Measurements from ENCODE around the gene ARHGAP6.

Gene ARHGAP6

GRCh38 chrX:11606408-11606807, 59.3 kb downstream of the ARHGAP6 start:
- Histone ChIP-seq H3K36me3 (replicated peaks; ENCODE audit: insufficient read depth, low read length) (no peaks in the 10 kb centered on the region), H3K4me2 (ENCODE audit: low read depth, low read length) (no peak overlapping the region), H4K20me1 (ENCODE audit: insufficient read depth, low read length) (no peaks in the 10 kb centered on the region), H3K9me3 (replicated peaks; ENCODE audit: insufficient read depth, low read length) (no peaks in the 10 kb centered on the region), H3K9me2 (replicated peaks; ENCODE audit: insufficient read depth, low read length) (no peaks in the 10 kb centered on the region), H3K79me2 (ENCODE audit: low read length) (no peaks in the 10 kb centered on the region), H3K4me1 (ENCODE audit: low read length) (no peaks in the 10 kb centered on the region), H2AFZ (ENCODE audit: low read length) (no peak overlapping the region), H3F3A (ENCODE audit: insufficient read depth, low read length) (no peaks in the 10 kb centered on the region), H3K27ac (ENCODE audit: low read length) (no peak overlapping the region), H3K9ac (ENCODE audit: low read length) (no peak overlapping the region), H3K4me3 (ENCODE audit: low read length) (no peak overlapping the region), H3K27me3 (replicated peaks; ENCODE audit: insufficient read depth, low read length) (no peaks in the 10 kb centered on the region)
- DNase-seq = no peak
- TF ChIP-seq EZH2 (optimal IDR thresholded peaks at IDR 0.05; ENCODE audit: low read depth, low read length) (no peak), EZH2phosphoT487 (IDR thresholded peaks at IDR 0.05; ENCODE audit: low read length) (no peak)

DNA sequence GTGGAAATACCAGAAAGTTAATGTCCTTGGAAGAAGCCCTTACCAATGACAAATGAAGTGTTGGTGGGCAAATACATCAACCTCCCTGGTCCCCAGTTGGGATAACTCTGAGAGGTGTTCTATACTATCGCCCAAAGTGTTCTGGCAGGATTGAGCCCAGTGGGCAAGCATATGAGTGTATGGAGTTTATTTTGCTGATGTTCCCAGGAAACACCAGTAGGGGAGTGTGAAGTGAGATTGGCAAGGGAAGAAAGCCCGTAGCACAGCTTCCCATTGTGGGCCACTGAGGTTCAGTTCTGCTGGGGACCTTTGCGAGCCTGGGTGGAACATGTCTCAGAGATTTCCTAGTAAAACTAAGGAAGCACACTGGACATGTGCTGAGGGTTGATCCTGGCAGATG, 65.1 kb downstream of the ARHGAP6 start:
- no peaks in the 10 kb centered on the region for H3K9me3 ChIP-seq (replicated peaks; ENCODE audit: insufficient read depth, low read length)
- no peaks in the 10 kb centered on the region for H3K4me1 ChIP-seq (ENCODE audit: low read length)
- TF ChIP-seq CTCF (IDR thresholded peaks at IDR 0.05; ENCODE audit: low read length) = no peak
- no peak for TF ChIP-seq EZH2phosphoT487 (IDR thresholded peaks at IDR 0.05; ENCODE audit: low read length)
- TF ChIP-seq EZH2 (optimal IDR thresholded peaks at IDR 0.05; ENCODE audit: low read depth, low read length) = no peak
- no peak overlapping the region for H3K9ac ChIP-seq (ENCODE audit: low read length)
- H3F3A ChIP-seq (ENCODE audit: insufficient read depth, low read length) = no peaks in the 10 kb centered on the region
- no peaks in the 10 kb centered on the region for H3K27me3 ChIP-seq (replicated peaks; ENCODE audit: insufficient read depth, low read length)
- no peak for DNase-seq
- H3K9me2 ChIP-seq (replicated peaks; ENCODE audit: insufficient read depth, low read length) = no peaks in the 10 kb centered on the region
- no peak overlapping the region for H3K27ac ChIP-seq (ENCODE audit: low read length)
- H3K79me2 ChIP-seq (ENCODE audit: low read length) = no peaks in the 10 kb centered on the region
- H3K36me3 ChIP-seq (replicated peaks; ENCODE audit: insufficient read depth, low read length) = no peaks in the 10 kb centered on the region
- no peaks in the 10 kb centered on the region for H4K20me1 ChIP-seq (ENCODE audit: insufficient read depth, low read length)
- no peak overlapping the region for H2AFZ ChIP-seq (ENCODE audit: low read length)
- no peak overlapping the region for H3K4me2 ChIP-seq (ENCODE audit: low read depth, low read length)
- no peak overlapping the region for H3K4me3 ChIP-seq (ENCODE audit: low read length)

DNA sequence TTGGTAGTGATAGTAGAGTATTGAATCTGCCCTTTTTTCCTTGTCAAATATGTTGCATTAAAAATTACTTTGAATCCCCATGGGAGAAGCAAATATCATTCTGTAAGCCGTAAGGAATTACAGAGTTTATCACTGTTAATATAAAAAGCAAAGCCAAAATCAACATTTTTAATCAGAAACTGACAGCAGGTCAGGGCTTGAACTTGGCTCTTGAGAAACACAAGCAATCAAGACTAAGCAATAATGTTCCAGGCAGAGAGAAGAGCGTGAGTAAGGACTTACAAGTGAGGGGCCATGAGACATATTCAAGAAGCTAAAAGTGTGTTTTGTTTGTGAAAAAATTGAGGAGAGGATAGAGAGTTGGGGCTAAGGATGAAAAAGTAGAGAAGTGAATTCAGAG, 68.2 kb downstream of the ARHGAP6 start:
- Histone ChIP-seq H3K79me2 (ENCODE audit: low read length) (no peaks in the 10 kb centered on the region), H3K27me3 (replicated peaks; ENCODE audit: insufficient read depth, low read length) (no peaks in the 10 kb centered on the region)

More for the DNA sequence above, 68.2 kb downstream of the ARHGAP6 start:
- Histone ChIP-seq H3K4me3 (ENCODE audit: low read length) (no peak overlapping the region), H3K4me2 (ENCODE audit: low read depth, low read length) (no peak overlapping the region), H3K4me1 (ENCODE audit: low read length) (no peaks in the 10 kb centered on the region), H4K20me1 (ENCODE audit: insufficient read depth, low read length) (no peaks in the 10 kb centered on the region), H3K36me3 (replicated peaks; ENCODE audit: insufficient read depth, low read length) (no peaks in the 10 kb centered on the region), H3K27ac (ENCODE audit: low read length) (no peak overlapping the region), H3F3A (ENCODE audit: insufficient read depth, low read length) (no peaks in the 10 kb centered on the region), H3K9me3 (replicated peaks; ENCODE audit: insufficient read depth, low read length) (no peaks in the 10 kb centered on the region), H2AFZ (ENCODE audit: low read length) (no peak overlapping the region), H3K9ac (ENCODE audit: low read length) (no peak overlapping the region), H3K9me2 (replicated peaks; ENCODE audit: insufficient read depth, low read length) (no peaks in the 10 kb centered on the region)
- no peak for TF ChIP-seq EZH2 (optimal IDR thresholded peaks at IDR 0.05; ENCODE audit: low read depth, low read length)
- no peak for TF ChIP-seq EZH2phosphoT487 (IDR thresholded peaks at IDR 0.05; ENCODE audit: low read length)
- TF ChIP-seq CTCF (IDR thresholded peaks at IDR 0.05; ENCODE audit: low read length) = no peak
- DNase-seq = no peak
